GM18870 (cell line): Measurements from ENCODE around the gene ATG10.
"Not testable (repeated sequence)": the region's sequence is repeated elsewhere in the genome, so short reads cannot be mapped to it uniquely, and the experiment has no call there.

Source experiments
- ATAC-seq: cut with Tn5 transposase; IDR thresholded peaks from one replicate; pipeline ENCODE4 v1.9.1; 2021; ENCODE audit warnings: moderate library complexity; ENCODE audit not compliant: unreplicated experiment

The ATG10 gene

GRCh38 chr5:81971712-81972491 lies at the start of gene ATG10:
Gene ATG10, plus strand, starts transcription at chr5:81972023. Its CDS starts 15,548 bp downstream, at chr5:81987571.
- ATAC-seq, result peak; percentile 86

- no peak for ATAC-seq
These were observed 49.0 kb upstream of the ATG10 start for GRCh38 chr5:81922854-81923279.

- ATAC-seq, result no peak
These were observed 47.4 kb upstream of the ATG10 start for GRCh38 chr5:81924442-81924841.

GRCh38 chr5:81925009-81925408 lies 46.8 kb upstream of the ATG10 start:
- no peak for ATAC-seq

GRCh38 chr5:81925981-81926380 lies 45.8 kb upstream of the ATG10 start:
- ATAC-seq, result no peak

GRCh38 chr5:81936066-81936465 lies 35.8 kb upstream of the ATG10 start:
- no peak for ATAC-seq

GRCh38 chr5:81936750-81937149 lies 35.1 kb upstream of the ATG10 start:
- ATAC-seq, result no peak

GRCh38 chr5:81942746-81943145 lies 29.1 kb upstream of the ATG10 start:
- no peak for ATAC-seq

- ATAC-seq, result no peak
These were observed 23.5 kb upstream of the ATG10 start for GRCh38 chr5:81948349-81948748.

- ATAC-seq, result no peak
These were observed 22.4 kb upstream of the ATG10 start for GRCh38 chr5:81949462-81949861.

- ATAC-seq, result no peak
These were observed 20.8 kb upstream of the ATG10 start for GRCh38 chr5:81950996-81951395.

- ATAC-seq, result not testable (repeated sequence)
These were observed 17.0 kb upstream of the ATG10 start for GRCh38 chr5:81954796-81955195.

GRCh38 chr5:81958129-81958528 lies 13.7 kb upstream of the ATG10 start:
- ATAC-seq, result not testable (repeated sequence)

- no peak for ATAC-seq
These were observed 10.0 kb upstream of the ATG10 start for GRCh38 chr5:81961651-81962440.

GRCh38 chr5:81963544-81963943 lies 8.3 kb upstream of the ATG10 start:
- ATAC-seq, result no peak

GRCh38 chr5:81965524-81965923 lies 6.3 kb upstream of the ATG10 start:
- no peak for ATAC-seq

GRCh38 chr5:81969226-81969625 lies 2.6 kb upstream of the ATG10 start:
- ATAC-seq, result no peak

- ATAC-seq, result no peak
These were observed 1.9 kb upstream of the ATG10 start for GRCh38 chr5:81969912-81970311.

GRCh38 chr5:81971111-81971711 lies 612 bp upstream of the ATG10 start:
- peak; percentile 20 for ATAC-seq

- ATAC-seq, result no peak
These were observed 615 bp downstream of the ATG10 start for GRCh38 chr5:81972492-81972783.

- no peak for ATAC-seq
These were observed 8.3 kb downstream of the ATG10 start for GRCh38 chr5:81980160-81980559.
